H1 (cell line): ENCODE measurements around the gene PRR23B.

ENCODE experiments used
- BRCA1 ChIP-seq: IDR thresholded peaks from 2 replicates; pipeline ENCODE4 v1.6.1; 2012; ENCODE audit warnings: low read depth, low read length, improper control_type of control experiment
- KDM1A ChIP-seq: fragments of 200-600, 300-600 bp; sonication (generic); IDR thresholded peaks from 2 replicates; pipeline ENCODE4 v1.7.1; 2016; ENCODE audit warnings: mild to moderate bottlenecking, low read length, borderline replicate concordance
- NRF1 ChIP-seq: IDR thresholded peaks from 2 replicates; pipeline ENCODE4 v1.6.1; 2011; ENCODE audit warnings: mild to moderate bottlenecking, low read depth, low read length, improper control_type of control experiment

DNA sequence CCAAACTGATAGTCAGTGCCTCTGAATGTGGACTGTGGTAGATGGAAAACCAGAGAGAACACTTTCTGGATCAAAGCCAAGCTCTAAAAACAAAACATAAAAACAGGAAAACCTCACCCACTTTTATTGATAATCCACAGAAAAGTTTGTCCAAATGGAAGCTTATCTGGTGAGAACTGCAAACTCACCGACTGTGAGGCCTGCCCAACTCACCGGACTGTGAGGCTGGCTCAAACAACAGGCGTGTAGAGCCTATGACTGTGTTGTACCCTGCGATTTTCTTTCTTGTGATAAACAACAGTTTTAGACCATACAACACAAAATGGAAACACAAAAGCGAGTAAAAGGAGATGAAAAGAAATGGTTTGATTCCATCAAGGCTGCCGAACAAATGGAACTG, 16.8 kb upstream of the PRR23B start:
- TF ChIP-seq BRCA1 (no peak), NRF1 (no peak), KDM1A (no peak)
